GM18498 (cell line): Measurements from ENCODE around the gene FLNA.

Experiments used
- ATAC-seq: cut with Tn5 transposase; IDR thresholded peaks from one replicate; pipeline ENCODE4 v1.9.1; 2021; ENCODE audit warnings: mild to moderate bottlenecking, moderate library complexity; ENCODE audit not compliant: unreplicated experiment

FLNA gene

DNA sequence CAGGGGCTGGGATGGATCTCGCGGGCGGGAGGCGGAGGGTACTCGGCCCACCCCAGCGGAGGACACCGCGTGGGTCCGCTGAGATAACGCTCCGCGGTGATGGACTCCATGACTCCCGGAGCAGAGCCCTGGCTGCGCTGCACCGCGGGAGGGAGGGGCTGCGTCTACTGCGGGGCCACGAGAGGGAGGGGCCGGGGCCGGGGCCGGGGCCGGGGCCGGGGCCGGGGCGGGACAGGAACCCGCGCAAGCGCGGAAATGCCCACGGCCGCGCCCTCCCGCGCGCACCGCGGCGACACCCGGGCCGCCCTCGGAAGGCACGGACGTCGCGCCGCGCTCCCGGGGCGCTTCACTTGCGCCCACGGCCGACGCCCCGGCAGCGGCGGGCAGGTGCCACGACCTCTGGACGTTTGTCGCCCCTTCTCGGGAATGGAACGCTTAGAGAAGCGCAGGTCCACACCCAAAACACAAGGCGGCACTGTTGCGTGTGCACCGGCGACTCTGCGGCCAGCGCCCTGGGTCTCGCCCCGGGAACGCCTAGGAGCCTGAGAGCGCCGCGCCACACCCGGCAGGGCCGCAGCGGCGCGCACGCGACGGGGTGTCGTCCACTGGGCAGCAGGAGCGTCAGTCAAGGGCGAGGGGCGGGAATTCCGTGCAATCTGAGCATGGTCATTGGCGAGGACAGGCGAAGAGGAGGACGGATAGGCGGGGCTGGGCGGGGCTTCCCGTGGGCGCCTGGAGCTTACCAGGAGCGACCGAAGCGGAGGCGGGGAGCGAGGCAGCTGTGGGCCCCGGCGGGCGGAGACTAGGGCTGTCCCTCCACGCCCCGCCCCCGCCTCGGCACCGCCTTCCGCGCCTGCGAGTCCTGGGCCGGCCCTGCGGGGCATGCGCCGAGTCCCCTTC, 32.8 kb downstream of the FLNA start:
- ATAC-seq: peak; percentile 73

DNA sequence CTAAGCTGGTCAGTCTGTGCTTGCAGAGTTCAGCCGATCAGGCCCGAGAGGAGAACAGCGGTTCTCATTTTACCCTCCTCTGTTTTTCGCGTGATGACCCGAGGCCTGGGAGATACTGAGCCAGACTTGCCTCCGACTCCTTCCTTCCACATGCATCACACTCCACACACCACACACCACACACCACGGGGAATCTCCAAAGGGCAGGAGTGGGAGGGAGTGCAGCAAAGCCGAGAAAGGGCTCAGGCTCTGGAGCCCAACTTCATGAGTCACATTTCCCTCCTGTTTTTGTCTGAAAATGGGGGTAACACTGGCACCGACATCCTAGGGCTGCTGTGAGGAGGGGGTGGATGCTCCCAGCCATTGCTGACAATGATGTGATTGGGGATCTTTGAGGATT, 39.9 kb downstream of the FLNA start:
- ATAC-seq: no peak

DNA sequence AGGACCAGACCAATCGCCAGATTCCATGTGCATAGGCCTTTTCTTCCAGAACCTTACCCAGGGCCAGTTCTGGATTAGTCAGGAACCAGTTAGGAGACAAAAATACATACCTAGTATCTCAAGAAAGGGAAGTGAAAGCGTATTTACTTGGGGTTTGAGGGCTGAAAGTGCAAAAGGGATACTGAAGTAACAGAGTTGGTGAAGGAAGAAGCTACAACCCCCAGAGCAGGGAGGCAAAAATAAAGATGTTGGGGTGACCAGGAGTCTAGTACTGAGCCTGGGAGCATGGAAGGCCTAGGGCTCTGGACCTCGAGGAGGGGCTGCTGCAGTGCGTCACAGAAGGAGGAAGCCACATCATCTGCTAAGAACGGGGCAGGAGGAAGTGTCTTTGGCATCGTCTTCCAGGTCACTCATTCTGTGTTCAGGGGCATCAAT, 40.6 kb downstream of the FLNA start:
- ATAC-seq: peak; percentile 77

DNA sequence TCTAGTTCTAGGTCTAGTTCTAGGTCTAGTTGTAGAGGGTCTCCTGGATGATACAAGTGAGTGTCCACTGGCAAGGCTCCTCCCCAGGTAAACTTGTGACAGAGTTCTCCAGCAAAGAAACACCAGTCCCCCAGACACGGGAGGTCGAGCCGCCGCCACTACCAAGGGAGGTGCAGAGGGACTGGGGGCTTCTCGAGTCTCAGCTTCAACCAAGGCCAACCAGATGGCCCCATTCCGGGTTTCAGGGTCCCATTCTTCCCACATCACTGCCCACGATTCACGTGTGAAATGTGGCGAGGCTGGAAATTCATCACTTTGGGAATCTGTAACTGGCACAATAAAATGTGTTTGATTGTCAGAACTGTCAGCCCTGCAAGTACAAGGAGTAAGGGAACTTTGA, 41.3 kb downstream of the FLNA start:
- no peak for ATAC-seq

DNA sequence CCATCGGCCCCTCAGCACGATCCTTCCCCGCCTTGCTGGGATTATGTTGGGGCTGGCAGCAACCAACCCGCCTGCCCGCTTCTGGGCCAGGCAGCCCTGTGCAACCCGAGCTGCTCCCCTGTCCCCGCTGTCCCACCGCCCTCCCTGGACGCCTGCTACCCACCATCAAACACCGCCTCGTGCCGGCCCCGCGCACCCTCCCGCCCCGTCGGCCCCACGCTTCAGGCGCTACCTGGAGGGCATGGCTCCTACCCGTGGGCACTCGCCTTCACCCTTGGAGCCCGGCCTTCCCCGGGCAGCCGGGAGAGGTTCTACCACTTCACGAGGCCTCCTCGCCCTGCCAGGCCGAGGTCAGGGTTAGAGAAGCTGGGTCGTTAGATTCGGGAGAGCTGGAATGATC, 41.9 kb downstream of the FLNA start:
- no peak for ATAC-seq

DNA sequence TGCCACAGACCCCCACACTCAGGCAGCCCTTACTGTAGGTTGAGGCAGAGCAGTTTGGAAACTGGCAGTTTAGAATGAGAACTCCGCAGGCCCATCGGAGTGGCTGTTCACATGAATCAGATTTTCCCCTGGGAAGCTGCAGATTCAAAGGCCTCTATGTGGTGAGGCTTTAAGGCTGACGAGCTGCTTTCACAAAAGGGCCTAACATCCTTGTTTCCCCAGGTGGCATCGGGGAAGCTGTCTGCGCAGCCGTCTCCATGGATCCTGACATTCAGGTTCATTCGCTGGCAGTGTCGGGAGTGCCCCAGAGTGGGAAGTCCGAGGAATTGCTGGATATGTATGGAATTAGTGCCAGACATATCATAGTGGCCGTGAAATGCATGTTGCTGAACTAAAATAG, 45.1 kb downstream of the FLNA start:
- ATAC-seq: no peak

DNA sequence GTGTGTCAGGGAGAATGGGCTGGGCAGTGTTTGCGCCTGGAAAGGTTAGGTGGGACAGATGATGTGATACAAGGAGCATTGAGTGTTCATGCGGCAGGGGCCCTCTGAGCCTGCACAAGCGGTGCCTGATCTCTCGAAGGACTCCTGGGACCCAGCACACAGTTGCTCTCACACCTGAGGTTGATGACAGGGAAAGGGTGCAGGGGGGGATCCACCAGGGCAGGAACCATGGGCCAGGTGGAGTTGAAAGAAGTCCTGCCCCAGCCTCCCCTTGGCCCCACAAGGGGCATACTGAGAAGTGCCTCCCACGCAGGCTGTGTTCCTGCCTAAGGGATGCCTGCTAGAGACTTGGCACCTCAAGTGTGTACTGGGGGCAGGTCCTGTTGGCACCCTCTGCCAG, 45.8 kb downstream of the FLNA start:
- no peak for ATAC-seq

DNA sequence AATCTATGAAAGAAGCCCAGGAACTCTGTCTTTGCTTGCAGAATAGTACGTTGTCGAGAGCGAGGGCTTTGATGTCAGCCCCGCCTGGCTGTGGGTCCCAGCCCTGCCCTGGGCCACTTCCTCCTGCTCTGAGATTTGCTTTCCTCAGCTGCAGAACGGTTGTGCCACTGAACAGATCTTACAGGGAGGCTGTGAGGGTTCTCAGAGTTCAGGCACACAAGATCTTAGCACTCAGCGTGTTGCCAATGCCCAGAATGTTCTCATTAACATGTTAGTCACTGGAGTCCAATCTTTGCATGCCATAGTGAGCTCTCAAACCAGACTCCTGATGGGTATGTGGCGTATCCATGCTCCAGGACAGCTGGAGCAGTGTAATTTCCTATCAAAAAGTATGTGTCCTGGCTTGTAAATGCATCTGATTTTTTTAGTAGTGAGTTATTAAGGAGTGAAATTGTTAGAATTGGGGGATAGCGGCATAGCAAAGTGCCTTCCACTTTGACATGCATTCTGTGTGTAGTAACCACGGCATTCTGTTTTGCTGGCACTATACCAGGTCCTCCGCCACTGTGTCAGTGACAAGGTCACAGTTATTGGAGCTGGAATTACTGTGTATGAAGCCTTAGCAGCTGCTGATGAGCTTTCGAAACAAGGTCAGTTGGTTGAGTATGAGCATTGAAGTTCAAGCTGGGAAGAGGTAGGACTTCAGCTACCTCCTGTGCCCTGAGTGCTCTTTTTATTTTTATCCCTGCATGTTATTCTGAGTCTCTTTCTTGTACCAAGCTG, 47.2 kb downstream of the FLNA start:
- no peak for ATAC-seq

DNA sequence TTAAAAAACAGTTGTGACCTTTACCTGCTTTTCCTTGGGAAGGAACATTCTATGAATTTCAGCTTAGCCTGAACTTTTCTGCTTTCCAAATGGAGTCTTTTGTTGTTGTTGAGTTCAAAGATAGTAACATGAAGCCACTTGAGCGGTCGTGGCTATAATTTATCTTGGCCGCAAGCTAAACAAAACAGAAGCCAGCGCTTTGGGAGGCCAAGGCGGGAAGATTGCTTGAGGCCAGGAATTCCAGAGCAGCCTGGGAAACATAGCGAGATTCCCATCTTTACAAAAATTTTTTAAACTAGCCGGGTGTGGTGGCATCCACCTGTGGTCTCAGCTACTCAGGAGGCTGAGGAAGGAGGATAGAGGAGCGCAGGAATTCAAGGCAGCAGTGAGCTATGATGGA, 48.9 kb downstream of the FLNA start:
- ATAC-seq: no peak

DNA sequence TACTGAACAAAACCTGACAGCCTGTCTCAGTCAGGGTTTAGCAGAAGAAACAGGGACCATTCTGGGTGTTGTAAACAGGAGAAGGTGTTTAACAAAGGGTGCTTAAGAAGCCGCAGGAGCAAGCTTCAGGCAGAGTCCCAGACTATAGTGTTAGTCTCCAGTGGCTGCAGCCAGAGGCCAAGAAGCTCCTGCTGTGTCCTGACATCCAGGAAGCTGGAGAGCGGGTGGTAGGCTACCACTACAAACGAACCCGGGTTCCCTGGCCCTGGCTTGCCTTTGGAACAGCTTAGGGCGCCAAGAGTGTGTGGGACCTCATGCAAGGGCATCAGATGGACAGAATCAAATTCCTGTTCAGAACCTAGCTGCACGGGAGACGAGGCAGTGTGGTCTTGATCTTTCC, 50.9 kb downstream of the FLNA start:
- ATAC-seq: no peak

DNA sequence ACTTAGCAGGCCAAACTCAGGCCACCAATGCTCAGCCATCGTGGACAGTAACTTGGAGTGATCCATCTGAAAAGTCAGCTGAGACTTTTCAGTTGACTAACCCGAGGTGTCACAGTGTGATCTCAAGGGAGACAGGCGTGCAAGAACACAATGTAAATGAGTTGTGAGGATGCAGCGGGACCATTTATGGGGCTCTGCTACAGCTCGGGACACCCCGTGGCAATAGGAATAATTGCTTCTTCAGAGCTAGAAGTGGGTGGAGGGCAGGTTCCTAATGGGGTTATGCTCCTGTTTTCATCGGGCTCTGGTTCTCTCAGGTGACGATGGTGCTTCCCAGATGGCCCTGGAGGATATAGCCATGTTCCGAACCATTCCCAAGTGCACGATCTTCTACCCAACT, 51.5 kb downstream of the FLNA start:
- no peak for ATAC-seq

DNA sequence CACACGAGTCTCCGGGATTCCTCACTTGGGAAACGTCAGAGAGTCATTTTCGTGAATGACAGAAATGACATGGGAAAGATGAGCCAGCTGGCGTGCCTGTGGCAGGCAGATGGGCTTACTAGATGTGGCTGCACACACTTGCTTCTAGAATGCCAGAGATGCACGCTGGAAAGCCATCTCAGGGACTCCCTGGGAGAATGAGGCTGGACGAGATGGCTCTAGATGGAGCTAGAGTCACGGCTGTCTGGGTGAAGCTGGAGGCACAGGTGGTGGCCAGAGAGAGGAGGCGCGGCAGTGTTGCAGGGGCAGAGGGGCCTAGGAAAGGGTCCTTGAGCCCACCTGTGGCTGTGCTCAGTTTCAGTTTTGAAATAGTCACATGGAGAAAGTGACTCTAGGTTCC, 52.8 kb downstream of the FLNA start:
- no peak for ATAC-seq

DNA sequence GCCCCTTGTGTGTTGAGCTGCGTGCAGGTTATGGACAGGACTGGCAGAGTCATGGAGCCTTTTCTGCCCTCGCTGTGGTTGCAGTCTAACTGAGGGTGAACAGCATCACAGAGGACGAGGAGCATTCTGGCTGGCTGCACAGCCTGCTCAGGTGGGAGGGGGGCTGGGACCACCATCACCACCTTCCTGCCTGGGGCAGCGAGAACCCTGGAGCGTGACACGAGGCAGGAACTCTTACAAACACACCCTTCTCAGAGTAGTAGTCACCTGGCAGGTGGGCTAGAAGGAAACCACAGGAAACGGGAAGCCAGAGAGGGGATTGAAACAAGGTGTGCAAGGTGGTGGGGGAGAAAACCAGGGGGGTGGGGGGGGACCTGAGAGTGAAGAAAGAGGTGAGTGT, 53.3 kb downstream of the FLNA start:
- no peak for ATAC-seq

DNA sequence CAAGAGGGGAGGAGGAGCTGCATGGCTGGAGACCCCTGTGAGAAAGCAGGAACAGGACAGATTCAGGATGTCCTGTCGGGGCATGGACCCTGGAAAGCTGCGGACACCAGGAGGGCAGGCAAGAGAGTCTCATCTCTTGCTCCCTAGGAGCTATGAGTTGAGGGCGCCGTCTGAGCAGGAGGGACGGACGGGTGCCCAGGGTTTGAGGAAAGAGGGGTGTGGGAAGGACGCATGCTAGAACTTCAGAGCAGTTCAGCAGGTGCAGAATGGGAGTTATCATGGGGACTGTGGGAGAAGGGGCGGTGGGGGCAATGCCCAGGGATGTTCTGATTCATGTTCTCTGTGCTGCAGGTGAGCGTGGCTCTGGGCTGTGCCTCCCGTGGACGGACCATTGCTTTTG, 54.0 kb downstream of the FLNA start:
- no peak for ATAC-seq

DNA sequence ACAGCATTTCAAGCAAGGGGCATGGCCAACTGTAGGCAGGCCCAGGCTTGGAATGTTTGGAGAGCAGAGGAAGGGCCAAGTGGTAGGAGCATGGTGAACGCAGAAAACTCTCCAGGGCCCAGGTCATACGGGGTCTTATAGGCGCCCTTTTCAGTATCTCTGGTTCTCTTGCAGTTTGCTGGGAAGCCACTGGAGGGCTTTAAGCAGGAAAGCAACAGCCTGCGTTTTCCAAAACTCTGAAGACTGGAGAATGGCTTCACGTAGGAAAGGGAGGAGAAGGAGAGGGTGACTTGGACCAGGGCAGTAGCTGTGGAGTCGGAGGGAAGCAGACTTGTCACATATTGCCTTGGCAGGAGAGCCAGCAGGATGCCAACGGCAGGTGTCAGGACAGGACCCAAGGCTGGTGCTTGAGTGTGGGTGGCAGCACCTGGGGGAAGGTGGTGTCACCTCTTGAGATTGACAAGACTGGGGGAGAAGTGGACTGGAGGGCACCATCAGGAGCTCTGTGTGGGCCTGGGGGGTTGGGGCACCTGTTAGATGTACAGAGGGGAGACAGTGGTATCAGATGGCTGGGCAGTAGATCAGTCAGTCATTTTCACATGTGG, 56.9 kb downstream of the FLNA start:
- ATAC-seq: no peak

DNA sequence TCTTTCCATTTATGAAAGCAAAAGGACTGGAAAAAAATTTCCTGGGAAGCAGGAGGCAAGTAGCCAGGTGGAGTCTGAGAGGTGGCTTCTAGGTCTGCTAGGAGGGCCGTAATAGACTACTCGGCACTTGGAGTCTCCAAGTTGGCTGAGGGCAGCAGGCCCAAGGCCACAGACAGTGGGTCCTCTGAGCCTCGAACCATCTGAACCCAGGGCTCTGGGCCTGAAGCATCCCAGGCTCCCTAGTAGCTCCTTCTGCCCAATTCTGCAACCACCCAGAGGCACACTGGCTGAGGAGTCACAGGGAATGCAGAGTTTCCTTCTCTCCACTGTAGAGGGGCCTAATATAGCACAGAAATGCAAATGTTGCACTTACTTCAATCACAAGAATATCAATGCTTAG, 59.0 kb downstream of the FLNA start:
- ATAC-seq: no peak

DNA sequence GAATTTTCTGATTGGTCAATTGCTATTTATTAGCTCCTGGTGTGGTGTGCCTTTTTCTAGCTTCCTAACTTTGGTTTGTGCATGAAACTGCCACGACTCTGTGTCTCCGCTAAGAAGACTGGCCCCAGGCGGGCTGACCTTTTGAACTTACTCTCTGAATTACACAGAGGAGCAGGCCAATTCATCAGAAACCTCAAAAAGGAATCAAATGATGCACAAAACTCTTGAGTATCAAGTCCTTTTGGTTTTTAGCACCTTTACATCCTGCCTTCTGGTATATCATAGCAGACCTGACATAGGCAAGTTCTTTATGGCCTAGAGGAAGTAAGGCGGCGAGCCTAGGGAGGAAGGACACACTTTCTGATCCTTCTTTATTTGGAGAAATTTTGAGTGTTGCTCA, 61.3 kb downstream of the FLNA start:
- no peak for ATAC-seq

DNA sequence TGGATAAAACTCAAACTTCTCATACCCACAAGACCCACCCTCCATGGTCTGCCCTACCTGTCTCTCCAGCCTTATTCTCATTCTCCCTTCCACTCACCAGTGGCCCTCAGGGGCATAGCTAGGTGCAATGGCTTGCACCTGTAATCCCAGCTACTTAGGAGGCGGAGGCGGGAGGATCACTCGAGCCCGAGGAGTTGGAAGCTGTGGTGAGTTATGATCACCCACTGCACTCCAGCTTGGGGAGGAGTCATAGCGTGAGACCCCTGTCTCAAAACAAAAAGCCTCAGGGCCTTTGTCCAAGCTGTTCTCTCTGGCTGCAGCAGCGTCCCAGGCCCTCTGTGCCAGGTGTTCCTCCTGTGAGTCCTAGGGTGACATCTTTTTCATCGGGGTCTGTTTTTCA, 62.3 kb downstream of the FLNA start:
- ATAC-seq: no peak

DNA sequence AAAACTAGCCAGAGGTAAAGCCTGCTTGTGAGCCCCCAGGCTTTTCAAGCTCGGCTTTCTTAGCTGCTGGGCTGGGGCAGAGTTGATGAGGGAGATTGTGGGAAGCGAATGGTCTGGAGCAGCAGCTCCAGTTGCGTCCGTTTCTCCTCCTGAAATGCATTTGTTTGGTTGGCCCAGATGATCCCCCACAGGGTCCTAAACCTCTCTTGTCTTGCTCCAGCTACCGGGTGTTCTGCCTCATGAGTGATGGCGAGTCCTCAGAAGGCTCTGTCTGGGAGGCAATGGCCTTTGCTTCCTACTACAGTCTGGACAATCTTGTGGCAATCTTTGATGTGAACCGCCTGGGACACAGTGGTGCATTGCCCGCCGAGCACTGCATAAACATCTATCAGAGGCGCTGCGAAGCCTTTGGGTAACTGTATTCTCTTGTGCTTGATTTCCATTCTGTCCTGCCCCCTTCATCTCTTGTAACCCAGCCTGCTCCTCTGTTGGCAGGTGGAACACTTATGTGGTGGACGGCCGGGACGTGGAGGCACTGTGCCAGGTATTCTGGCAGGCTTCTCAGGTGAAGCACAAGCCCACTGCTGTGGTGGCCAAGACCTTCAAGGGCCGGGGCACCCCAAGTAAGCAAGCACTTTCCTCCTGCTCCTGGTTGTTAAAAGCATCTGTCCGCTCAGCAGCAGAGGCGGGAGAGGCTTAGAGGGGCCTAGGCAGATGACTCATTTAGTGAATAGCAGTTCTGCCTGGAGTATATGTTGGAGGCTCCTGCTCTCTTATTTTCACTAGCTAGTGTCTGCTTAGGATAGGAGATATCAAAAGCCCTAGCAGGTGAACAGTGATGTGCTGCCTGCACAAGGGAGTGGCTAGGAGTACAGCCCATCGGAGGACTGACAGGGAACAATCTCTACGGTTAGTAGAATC, 63.6 kb downstream of the FLNA start:
- ATAC-seq: no peak

DNA sequence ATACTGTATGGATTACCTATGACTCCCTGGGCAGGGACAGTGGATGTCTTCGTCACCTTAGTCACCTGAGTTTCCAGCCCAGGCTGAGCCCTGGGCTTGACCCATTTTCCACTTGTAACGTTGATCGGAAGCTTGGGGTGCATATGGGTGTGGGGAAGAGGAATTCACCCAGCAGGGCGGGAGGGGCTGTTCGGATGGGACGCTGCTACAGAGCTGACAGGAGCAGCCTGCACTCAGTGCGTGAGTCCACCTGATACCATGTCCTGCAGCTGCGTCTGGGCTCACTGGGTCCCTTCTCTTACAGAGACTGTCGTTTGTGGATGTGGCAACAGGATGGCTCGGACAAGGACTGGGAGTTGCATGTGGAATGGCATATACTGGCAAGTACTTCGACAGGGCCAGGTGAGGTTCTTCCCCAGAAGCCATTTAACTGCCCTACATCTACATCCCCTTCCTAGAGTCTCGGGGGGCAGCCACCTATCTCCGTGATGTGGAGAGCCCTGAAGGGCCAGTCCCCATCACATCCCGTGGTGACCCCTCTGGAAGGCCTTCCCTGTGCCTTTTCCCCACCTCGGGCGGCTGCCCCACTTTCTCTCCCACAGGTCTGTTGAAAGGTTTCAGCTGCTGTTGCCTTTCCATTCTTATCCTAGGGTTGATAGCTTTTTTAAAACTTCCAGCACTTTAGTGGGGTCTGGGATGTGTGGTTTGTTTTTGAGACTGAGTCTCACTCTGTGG, 65.2 kb downstream of the FLNA start:
- no peak for ATAC-seq
